ENCODE measurements around the gene TNFRSF14. TPM values are rescaled to one million over a fixed set of nuclear protein-coding genes. Genes with fewer than 3 reads are reported as not detected.

The TNFRSF14 gene
- total RNA-seq, 3 donors from 2014 or later = 55.8 to 75.8 (median 67.8) TPM

DNA sequence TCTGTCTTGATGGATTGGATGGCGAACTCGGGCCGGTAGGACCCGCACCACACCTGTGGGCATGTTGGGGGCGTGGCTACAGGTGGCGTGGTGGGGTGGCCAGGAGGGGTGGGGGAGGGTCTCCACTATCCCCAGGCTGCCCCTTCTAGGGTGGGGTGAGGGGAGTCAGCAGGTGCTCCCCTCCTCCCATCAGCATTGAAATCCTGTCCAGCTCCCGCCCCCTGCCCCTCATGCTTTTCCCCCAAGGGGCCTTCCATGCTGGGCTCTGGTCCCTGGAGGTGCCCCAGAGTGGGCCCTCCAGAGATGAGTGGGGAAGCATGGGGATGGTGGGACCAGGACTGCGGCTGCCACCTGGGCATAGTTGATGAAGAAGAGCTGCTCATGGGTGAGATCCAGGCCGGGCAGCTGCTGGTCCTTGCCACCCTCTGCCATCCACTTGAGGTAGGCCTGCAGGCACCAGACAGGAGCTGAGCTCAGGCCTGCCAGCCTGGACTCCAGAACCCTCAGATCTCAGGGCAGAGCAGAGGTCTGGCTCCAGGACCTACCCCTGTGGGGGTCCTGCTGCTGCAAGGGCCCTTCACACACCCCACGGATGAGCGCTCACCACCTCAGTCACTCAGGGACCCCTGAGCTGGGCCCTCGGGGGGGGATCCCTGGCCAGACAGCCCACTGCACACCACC lies 35.5 kb downstream of the TNFRSF14 start:
- Histone ChIP-seq H3K4me1 (peaks cover 0 to 5% of the 10 kb centered on the region in 2 donors), H3K36me3 (no peaks in the 10 kb centered on the region), H3K9me3 (no peaks in the 10 kb centered on the region), H3K4me3 (no peak overlapping the region), H3K27ac (peak overlapping the region; percentile 12 to 45), H3K27me3 (peaks cover 0 to 4% of the 10 kb centered on the region in 2 donors)
- intact Hi-C loops (cut with DNase I; ENCODE audit: low total_unique reads) = no loop called here
- TF ChIP-seq, protein P1, sequence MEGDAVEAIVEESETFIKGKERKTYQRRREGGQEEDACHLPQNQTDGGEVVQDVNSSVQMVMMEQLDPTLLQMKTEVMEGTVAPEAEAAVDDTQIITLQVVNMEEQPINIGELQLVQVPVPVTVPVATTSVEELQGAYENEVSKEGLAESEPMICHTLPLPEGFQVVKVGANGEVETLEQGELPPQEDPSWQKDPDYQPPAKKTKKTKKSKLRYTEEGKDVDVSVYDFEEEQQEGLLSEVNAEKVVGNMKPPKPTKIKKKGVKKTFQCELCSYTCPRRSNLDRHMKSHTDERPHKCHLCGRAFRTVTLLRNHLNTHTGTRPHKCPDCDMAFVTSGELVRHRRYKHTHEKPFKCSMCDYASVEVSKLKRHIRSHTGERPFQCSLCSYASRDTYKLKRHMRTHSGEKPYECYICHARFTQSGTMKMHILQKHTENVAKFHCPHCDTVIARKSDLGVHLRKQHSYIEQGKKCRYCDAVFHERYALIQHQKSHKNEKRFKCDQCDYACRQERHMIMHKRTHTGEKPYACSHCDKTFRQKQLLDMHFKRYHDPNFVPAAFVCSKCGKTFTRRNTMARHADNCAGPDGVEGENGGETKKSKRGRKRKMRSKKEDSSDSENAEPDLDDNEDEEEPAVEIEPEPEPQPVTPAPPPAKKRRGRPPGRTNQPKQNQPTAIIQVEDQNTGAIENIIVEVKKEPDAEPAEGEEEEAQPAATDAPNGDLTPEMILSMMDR (IDR thresholded peaks at IDR 0.05) = no peak
- TF ChIP-seq POLR2AphosphoS5 (IDR thresholded peaks at IDR 0.05) = no peak
- TF ChIP-seq POLR2A (IDR thresholded peaks at IDR 0.05) = no peak
- peak in 1 of 2 donors; percentile 44 for DNase-seq (ENCODE audit: low spot score in 2 of 2)

DNA sequence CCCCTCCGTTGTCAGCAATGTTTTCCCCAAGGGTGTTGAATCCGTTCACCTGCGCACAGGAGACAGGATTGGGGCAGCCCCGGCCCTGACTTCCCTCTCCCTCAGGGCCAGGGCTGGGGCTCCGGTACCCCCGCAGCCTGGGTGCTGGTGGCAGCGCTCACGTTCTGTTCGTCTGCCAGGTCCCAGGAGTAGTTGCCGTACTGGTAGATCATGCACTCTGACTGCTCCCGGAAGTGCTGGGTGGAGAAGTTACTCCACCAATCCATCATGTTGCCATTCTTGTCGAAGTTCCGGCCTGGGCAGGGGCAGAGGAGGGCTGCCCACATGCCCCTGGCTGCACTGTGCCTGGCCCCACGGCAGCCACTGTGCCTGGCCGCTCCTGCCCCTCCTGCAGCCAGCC lies 36.5 kb downstream of the TNFRSF14 start:
- peak overlapping the region in 2 of 3 donors; percentile 32 to 64 for H3K4me3 ChIP-seq
- intact Hi-C loops (cut with DNase I; ENCODE audit: low total_unique reads) = no loop called here
- H3K9me3 ChIP-seq = no peaks in the 10 kb centered on the region
- H3K27me3 ChIP-seq = peaks cover 0 to 4% of the 10 kb centered on the region in 2 donors
- DNase-seq (ENCODE audit: low spot score in 2 of 2) = peak in 1 of 2 donors; percentile 62
- TF ChIP-seq POLR2AphosphoS5 (IDR thresholded peaks at IDR 0.05) = no peak
- peaks cover 0 to 2% of the 10 kb centered on the region in 2 donors for H3K4me1 ChIP-seq
- H3K36me3 ChIP-seq = no peaks in the 10 kb centered on the region
- H3K27ac ChIP-seq = peak overlapping the region; percentile 71 to 72

DNA sequence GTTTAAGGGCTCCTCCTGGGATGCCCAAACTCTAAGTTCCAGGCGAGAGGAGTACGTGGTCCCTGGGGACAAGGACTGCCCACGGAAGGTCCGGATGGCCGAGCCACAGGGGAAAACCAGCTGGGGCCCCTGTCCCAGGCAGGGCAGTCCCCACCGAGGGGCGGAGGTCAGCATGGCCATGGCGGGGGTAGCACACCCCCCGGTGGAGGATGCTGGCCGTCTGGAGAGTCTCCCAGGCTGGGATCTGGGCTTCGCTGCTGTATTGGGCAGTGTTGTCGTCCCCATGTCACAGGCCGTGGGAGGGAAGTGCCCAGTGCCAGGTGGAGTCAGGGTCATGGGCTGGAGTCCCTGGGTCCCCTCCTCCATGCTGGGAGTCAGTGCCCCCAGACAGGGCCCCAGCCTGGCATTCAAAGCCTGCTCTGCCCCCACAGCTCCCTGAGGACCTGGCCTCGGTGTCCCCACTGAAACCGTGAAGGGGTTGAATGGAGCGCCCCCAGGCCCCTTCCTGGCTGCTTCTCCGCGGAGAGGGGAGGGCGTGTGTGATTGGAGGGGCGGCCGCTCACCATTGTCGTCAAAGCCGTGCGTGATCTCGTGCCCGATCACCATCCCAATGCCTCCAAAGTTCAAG lies 37.2 kb downstream of the TNFRSF14 start:
- DNase-seq (ENCODE audit: low spot score in 2 of 2) = no peak
- intact Hi-C loops (cut with DNase I; ENCODE audit: low total_unique reads) = no loop called here

DNA sequence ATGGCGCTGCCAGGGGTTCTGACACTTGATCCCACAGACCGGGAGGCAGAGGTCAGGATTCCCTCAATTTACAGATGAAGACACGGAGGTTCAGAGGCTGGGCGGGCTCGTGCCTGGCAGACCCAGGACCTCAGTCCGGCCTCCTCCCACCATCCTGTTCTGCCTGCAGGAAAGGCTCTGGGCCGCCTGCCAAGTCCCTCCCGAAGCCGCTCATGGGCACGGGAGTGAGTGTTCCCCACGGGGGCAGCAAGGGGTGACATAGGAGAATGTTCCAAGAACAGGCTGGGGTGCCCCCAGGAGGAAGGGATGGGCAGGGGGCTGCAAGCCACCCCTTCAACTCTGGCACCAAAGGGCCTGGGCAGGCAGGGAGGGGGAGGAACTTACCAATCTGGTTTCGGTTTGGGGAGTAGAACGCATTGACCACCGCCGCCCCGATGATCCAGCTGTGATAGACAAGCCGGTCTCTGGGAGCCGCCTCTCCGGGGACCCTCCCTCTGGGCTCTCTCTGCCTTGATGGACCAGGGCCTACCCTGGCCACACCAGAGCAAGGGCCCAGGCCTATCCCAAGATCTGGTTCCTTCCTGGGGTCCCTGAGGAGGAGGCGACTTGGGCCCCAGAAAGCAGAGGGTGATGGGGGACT lies 38.0 kb downstream of the TNFRSF14 start:
- Histone ChIP-seq H3K27ac (no peak overlapping the region), H3K4me1 (no peaks in the 10 kb centered on the region), H3K9me3 (peaks cover 0 to 9% of the 10 kb centered on the region in 2 donors), H3K27me3 (peaks cover 0 to 4% of the 10 kb centered on the region in 2 donors), H3K36me3 (no peaks in the 10 kb centered on the region), H3K4me3 (peak overlapping the region; percentile 25 to 64 (median 41))
- intact Hi-C loops (cut with DNase I; ENCODE audit: low total_unique reads) = no loop called here
- peak in 1 of 2 donors; percentile 75 for DNase-seq (ENCODE audit: low spot score in 2 of 2)
- TF ChIP-seq POLR2AphosphoS5 (IDR thresholded peaks at IDR 0.05) (no peak), POLR2A (IDR thresholded peaks at IDR 0.05) (no peak)
- TF ChIP-seq, protein P1 (IDR thresholded peaks at IDR 0.05) = no peak

More for the DNA sequence above, 37.2 kb downstream of the TNFRSF14 start:
- TF ChIP-seq, protein P1 (IDR thresholded peaks at IDR 0.05) = no peak
- TF ChIP-seq POLR2A (IDR thresholded peaks at IDR 0.05) (no peak), POLR2AphosphoS5 (IDR thresholded peaks at IDR 0.05) (no peak)
- H3K4me1 ChIP-seq = no peaks in the 10 kb centered on the region
- H3K4me3 ChIP-seq = peak overlapping the region in 2 of 3 donors; percentile 41 to 64
- H3K36me3 ChIP-seq = no peaks in the 10 kb centered on the region
- H3K27ac ChIP-seq = peak overlapping the region; percentile 71 to 72
- peaks cover 0 to 4% of the 10 kb centered on the region in 2 donors for H3K27me3 ChIP-seq
- peaks cover 0 to 1% of the 10 kb centered on the region in 2 donors for H3K9me3 ChIP-seq

DNA sequence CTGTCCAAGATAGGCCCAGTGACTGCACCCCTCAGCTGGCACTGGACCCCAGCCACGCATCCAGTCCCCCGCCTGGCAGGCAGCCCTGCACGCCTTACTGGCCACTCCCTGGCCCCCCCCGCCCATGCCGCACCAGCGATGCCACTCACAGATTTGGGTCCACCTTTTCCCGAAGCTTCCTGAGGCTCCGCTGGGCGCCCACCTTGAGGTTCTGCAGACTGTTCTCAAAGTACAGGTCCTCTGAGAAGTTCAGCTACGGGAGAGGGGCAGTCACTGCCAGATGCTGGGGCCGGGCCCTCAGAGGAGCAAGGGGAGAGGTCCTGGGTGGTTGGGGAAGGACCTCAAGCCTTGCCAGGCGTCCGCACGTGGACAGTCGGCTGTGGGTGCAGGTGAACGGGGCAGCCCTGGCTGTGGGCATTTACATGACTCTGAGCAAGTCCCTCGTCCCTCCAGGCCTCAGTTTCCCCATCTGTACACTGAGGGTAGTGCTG lies 38.5 kb downstream of the TNFRSF14 start:
- Histone ChIP-seq H3K36me3 (no peaks in the 10 kb centered on the region), H3K9me3 (peaks cover 0 to 10% of the 10 kb centered on the region in 2 donors), H3K27me3 (peaks cover 0 to 4% of the 10 kb centered on the region in 2 donors), H3K4me1 (no peaks in the 10 kb centered on the region), H3K27ac (no peak overlapping the region), H3K4me3 (peak overlapping the region in 2 of 3 donors; percentile 25 to 64)
- DNase-seq (ENCODE audit: low spot score in 2 of 2) = no peak
- TF ChIP-seq POLR2A (IDR thresholded peaks at IDR 0.05) = no peak
- TF ChIP-seq POLR2AphosphoS5 (IDR thresholded peaks at IDR 0.05) = no peak
- TF ChIP-seq, protein P1 (IDR thresholded peaks at IDR 0.05) = no peak
- intact Hi-C loops (cut with DNase I; ENCODE audit: low total_unique reads) = no loop called here

Measured in breast epithelium (tissue), 4 donors.